H54 (cell line): ENCODE measurements around the gene PPP2R5D.
"Not testable (repeated sequence)": the region's sequence is repeated elsewhere in the genome, so short reads cannot be mapped to it uniquely, and the experiment has no call there.

Experiments
- DNase-seq: peaks from one replicate; pipeline ENCODE4 v3.0.0; 2011; ENCODE audit warnings: low spot score, mixed read lengths; ENCODE audit not compliant: insufficient read length
- FAIRE-seq: peaks from 3 replicates; lab custom pipeline; 2011; peaks lifted over from hg19 to GRCh38; lab: Jason Lieb, UNC
- POLR2A ChIP-seq: IDR thresholded peaks from 2 replicates; pipeline ENCODE4 v1.6.1; 2011; ENCODE audit warnings: low read depth, mild to moderate bottlenecking, low read length

Gene PPP2R5D

DNA sequence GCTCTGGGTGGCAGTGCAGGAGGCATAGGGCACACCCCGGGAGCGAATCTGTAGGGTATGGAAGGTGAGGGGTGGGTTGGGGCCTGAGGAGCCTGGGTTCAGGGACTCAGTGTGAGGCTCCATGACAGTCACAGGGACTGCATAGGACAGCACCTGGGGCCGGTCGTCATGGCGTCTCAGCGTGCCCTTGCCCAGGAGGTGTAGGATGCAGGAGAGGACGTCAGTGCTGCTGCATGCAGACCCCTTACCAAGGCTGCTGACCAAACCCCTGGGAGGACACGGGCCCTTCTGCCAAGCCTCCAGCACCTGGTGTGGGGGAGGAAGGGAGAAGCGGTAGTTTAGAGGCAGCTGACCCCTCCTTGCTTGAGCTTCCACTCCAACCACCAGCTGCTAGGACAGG lies 53.3 kb downstream of the PPP2R5D start:
- DNase-seq (no peak), FAIRE-seq (no peak)
- no peak for TF ChIP-seq POLR2A

DNA sequence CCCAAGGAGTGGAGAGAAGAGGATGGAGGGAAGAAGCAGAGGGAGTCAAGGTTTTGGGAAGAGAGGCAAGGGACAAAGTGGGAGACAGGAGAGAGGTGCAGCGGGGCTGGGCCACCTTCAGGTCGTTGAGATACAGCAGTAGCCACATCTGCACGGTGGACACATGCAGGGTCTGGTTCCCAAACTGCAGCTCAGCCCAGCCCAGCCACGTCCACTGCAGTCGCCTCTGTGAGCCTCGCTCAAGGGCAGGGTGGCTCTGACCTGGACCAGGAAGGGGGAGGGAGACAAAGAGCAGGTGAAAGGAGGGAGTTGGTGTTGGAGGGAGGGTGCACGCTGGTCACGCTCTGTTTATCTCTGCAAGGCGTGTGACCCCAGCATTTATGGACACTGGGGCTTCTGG lies 54.4 kb downstream of the PPP2R5D start:
- no peak for TF ChIP-seq POLR2A
- FAIRE-seq (no peak), DNase-seq (no peak)

DNA sequence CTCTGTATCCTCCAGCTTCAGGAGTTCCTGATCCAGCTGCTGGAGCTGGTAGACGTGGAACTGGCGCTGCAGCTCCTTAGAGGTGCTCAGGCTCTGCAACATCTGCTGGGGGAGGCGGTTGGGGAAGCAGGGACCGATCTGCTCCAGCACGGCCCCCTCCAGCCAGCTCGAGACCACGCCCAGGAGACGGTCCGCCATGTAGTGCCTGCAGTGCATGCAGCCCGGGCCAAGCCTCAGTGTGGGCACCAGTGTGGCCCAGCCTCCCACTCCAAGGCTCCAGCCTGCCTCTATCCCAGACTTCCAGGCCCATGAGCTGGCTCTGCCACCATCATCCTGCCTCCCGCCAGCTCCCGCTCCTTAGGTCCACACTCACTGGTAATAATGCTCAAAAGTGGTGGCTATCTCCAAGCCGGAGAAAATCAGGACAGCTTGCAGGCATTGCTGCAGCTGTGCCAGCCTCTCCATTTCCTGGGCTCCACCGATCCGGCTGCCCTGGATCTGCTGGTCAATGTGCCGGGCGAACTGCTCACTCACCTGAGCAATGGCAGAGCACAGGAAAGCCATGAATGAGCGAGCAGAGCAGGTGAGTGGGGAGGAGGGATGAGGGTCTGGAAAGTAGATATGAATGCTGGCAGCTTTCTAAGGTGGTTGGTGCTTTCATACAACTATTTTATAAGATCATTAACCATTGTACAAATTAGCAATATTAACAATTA lies 56.3 kb downstream of the PPP2R5D start:
- no peak for FAIRE-seq
- TF ChIP-seq POLR2A: no peak
- DNase-seq: no peak

DNA sequence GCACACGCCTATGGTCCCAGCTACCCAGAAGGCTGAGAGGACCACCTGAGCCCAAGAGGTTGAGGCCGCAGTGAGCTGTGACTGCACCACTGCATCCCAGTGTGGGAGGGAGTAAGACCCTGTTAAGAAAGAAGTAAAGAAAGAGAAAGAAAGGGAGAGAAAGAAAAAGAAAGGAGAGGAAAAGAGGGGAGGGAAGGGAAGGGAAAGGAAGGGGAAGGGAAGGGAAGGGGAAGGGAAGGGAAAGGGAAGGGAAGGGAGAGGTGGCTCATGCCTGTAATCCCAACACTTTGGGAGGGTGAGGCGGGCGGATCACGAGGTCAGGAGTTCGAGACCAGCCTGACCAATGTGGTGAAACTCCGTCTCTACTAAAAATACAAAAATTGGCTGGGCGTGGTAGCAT lies 57.1 kb downstream of the PPP2R5D start:
- not testable (repeated sequence) for FAIRE-seq, DNase-seq

DNA sequence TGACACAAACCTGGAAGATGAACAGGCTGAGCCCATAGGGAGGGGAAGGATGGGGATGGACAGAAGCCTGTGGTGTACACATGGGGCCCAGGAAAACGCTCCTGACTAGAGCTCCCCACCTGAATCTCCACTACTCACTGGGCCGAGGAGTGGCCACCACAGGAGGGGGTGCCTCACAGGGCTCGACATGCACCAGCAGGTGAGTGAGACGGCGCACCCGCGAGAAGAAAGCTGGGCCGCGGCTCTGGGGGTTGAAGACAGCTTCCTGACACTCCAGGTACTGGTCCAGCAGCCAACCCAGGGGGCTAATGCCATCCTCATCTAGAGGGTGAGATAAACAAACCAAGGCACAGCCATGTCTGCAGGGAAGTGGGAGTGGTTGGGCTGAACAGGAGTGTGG lies 58.9 kb downstream of the PPP2R5D start:
- TF ChIP-seq POLR2A: no peak
- DNase-seq: no peak
- FAIRE-seq: no peak

DNA sequence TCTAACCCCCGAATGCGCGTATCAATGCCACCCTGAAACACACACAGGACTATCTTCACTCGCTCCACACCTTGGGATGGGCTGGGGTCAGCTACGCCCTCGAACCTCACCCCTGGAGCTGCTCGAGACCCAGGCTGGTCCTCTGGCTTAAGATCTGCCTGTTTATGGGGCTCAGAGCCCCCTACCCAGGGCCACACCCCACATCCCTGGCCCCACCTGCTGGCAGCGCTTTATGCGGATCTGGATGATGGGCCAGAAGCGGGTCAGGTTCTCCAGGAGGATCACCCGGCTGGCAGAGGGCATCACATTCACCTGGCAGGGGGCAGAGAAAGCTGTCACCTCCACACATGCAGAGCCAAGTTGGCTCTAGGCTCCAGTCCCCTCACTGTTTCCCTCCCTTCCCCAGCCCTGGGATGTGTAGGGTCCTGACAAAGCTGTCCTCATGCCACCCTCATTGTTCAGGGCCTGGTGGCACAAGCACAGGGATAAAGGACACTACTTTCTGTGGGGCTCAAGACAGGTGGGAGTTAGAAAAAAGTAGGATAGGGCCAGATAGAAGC lies 61.1 kb downstream of the PPP2R5D start:
- no peak for FAIRE-seq
- TF ChIP-seq POLR2A: no peak
- DNase-seq: no peak

DNA sequence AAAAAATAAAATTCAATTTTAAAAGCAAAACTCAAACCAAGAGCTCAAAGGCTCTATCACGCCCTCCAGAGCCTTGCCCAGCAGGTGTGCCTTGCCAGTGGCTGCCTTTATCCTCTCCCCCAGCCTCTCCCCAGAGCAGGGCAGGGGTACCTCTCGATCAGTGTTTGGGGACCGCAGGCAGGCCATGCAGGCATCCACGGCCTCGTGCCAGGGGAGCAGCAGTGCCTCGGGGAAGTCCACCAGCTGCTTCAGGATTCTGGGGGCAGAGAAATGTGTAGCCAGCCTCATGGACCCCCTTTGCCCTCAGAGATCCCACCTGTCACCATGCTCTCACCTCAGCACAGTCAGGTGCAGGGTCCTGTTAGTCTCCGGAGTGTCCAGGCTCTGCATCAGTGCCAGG lies 63.6 kb downstream of the PPP2R5D start:
- FAIRE-seq (no peak), DNase-seq (no peak)
- no peak for TF ChIP-seq POLR2A

DNA sequence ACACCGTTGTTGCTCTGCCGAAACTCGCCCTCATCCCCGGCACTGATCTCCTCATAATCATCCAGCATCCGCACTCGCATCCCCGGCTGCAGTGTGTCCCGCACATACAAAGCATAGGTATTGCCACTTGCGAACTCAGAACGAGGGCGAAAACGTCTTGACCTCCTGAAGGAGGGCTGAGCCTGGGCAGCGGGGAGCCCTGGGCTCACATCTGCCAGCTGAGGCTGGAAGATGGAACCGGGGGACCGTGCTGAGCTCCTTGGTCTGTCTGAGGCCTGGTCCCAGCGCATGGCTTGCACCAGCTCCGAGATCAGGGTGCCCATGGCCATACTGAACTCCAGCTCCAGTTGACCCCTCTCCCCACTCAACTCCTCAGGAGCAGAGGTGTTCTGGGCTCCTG lies 66.6 kb downstream of the PPP2R5D start:
- no peak for TF ChIP-seq POLR2A
- FAIRE-seq (no peak), DNase-seq (no peak)

DNA sequence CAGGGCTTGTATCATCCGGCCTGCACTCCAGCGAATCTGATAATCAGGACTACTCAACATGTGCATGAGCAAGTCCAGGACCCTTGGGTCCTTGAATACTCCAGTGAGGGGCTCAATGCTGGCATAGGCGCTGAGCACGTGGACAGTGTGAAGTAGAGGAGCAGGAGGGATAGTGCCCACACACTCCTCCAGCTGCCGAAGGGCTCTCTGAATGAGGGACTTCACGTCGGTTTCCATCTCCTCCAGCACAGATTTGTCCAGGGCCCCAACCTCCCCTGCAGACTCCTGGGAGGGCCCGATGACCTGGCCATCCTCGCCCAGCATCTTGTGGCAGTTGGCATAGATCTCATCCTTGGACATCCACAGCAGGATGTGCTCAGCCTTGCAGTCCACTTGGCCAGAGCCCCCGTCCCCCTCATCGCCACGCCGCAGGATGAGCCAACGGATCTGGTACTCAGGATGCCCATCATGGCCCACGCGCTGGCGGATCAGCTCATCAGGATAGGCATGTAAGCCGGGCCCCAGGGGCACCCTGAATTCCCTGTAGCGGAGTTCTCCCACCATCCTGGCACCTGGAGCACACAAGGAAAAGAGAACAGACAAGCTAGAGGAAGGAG lies 68.0 kb downstream of the PPP2R5D start:
- DNase-seq (no peak), FAIRE-seq (no peak)
- no peak for TF ChIP-seq POLR2A

DNA sequence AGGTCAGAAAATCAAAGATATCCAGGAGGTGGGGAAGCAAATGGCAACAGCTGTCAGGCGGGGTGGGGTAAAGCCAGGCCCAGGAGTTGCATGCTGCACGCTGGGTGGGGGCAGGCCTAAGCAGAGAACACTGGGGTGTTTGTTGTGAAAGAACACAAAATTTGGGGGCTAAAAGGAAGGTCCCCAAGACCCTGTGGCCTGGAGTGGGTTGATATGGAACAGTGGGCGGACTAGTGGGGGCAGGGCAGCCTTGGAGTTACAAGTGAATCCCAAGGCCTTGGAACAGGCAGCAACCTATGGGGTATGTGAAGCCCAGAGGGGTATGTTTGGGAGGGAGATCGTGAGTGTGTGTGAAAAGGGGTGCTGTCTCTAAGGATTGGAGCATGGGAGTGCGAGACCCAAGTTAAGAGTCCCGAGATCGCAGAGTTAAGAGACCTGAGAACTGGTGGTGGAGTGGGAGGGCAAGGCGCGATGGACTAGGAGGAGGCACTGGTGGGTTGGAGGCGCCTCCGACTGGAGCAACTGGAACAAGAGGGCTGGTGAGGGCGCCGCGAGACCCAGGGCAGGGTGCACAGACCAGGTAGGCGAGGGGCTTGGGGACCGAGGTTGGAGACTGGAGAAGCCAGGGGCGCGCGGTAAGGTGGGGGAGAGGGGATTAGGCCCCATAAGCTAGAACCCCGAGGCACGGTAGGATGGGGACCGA lies 68.6 kb downstream of the PPP2R5D start:
- FAIRE-seq (no peak), DNase-seq (no peak)
- TF ChIP-seq POLR2A: no peak

DNA sequence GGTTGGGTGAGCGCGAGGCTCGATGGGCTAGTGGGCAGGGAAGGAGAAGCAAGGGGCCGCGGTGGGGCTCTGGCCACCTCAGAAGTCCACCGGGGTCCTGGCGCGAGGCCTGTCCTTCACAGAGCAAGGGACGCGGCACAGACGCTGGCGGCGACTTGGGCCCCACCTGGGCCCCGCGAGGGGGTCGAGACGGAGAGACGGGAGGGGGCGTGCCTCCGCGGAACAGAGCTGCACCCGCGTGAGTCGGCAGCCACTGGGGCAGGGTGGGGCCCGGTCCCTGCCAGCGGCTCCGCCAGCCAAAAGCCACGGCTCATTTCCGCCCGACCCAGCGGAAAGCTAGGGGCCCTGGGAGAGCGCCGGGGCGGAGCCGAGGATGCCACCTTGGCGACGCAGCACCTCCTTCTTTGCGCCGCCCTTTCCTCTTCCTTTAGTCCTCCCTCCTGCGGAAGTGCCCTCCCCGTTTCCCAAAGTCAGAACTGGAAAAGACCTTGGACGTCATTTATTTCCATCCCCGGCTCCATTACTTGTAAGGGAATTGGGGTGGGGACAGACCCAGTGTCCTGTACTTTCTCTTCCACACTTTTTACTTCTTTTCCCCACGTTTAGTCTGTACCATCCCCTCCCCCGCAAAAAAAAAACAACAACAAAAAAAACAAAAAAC lies 69.3 kb downstream of the PPP2R5D start, which contains the start of gene CUL7:
Gene CUL7, minus strand, starts transcription at position 307 of the 661 bp plus-strand sequence. CDS start 1,063 bp downstream, outside the sequence.
- peak; percentile 72 for TF ChIP-seq POLR2A
- DNase-seq: peak; percentile 97
- peak; percentile 78 for FAIRE-seq

DNA sequence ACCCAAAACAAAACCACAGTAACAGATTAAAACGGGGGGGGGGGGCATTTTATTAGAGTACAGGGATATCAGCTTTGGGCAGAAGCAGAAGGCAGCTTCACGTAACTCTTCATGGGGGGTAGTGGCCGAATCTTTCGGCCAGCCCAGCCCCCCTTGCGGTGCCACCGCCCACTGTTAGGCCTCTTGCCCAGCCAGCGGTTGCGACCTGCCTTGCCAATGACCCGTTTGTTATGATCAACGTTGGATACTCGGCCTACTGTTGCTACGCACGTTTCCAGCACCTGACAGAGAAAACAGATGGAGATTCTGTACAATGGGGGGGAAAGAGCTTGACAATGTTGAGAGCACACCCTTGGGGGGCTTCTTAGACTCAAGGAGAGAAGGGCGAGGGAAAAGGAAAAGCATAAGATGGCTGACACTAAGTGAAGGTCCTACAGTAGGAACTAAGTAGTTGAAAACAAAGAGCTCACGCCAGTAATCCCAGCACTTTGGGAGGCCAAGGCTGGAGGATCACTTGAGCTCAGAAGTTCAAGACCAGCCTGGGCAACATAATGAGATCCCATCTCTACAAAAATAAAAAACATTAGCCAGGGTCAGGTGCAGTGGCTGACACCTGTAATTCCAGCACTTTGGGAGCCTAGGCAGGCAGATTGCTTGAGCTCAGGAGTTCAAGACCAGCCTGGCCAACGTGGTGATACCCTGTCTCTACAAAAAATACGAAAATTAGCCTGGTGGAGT lies 70.0 kb downstream of the PPP2R5D start:
- TF ChIP-seq POLR2A: no peak
- FAIRE-seq (no peak), DNase-seq (no peak)

DNA sequence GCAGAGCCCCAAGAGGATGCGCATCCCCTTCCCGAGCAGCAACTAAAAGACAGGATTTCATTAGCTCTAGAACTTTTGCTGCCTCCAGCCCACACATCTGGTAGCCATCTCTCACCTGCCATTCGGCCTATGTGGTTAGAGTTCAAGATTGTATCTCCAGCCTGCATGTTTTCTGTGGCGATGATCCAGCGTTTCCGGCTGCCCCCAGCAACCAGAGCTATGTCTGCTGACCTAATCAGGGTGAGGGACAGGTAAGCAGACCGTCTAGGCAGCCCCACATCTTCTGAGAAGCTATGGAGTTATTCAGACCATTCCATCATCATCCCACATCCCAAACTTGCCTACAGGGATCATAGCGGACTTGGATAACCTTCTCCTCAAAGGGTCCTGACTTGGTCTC lies 71.6 kb downstream of the PPP2R5D start:
- TF ChIP-seq POLR2A: no peak

More for the DNA sequence above, 71.6 kb downstream of the PPP2R5D start:
- no peak for FAIRE-seq
- DNase-seq: no peak
